Mucosa of rectum (tissue), 2 donors: Measurements from ENCODE around the gene GSTT2B.
"Not testable (repeated sequence)": the region's sequence is repeated elsewhere in the genome, so short reads cannot be mapped to it uniquely, and the experiment has no call there.

Source experiments
- H3K27ac ChIP-seq, 2 donors: one replicate each; pipeline ENCODE4 v1.7.0; 2013; ENCODE audit warnings: inconsistent platforms in 2 of 2, low read depth in 2 of 2, low read length in 2 of 2
- H3K27me3 ChIP-seq, 2 donors: one replicate each; pipeline ENCODE4 v1.7.0; 2013; ENCODE audit warnings: low read length in 2 of 2; ENCODE audit not compliant: control insufficient read depth in 2 of 2, insufficient read depth in 2 of 2
- H3K36me3 ChIP-seq, 2 donors: one replicate each; pipeline ENCODE4 v1.7.0; 2013; ENCODE audit warnings: low read length in 2 of 2; ENCODE audit not compliant: control insufficient read depth in 2 of 2, insufficient read depth in 2 of 2
- H3K4me1 ChIP-seq, 2 donors: one replicate each; pipeline ENCODE4 v1.7.0; 2013; ENCODE audit warnings: low read length in 2 of 2, mild to moderate bottlenecking in 1 of 2; ENCODE audit not compliant: control insufficient read depth in 2 of 2, insufficient read depth in 2 of 2
- H3K4me3 ChIP-seq, 2 donors: one replicate each; pipeline ENCODE4 v1.7.0; 2013; ENCODE audit warnings: low read length in 2 of 2
- H3K9ac ChIP-seq, 2 donors: one replicate each; pipeline ENCODE4 v1.7.0; 2013; ENCODE audit warnings: low read length in 2 of 2, low read depth in 1 of 2, mild to moderate bottlenecking in 1 of 2
- H3K9me3 ChIP-seq, 2 donors: one replicate each; pipeline ENCODE4 v1.7.0; 2013; ENCODE audit warnings: low read length in 2 of 2; ENCODE audit not compliant: control insufficient read depth in 2 of 2
- donor health status: healthy.
- donor health status: Normal muscosa, but diverticular disease.

Gene GSTT2B

DNA sequence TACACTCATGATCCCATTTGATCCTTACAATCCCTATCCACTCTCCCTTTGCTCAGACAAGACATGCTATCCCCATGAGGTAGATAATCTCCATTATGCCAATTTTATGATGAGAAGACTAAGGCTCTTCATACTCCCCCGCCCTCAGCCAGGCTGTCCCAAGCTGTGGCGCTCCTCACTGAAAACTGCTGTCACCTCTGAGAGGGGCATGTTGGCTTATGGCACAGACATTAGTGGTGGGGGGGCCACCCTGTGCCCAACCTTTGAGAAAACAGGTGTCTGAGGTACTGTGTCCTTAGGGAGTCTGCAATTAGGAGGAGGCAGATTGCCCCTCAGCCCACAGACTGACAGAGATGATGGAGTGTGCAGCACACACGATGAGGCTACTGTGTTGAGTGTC lies 8.1 kb upstream of the GSTT2B start:
- Histone ChIP-seq H3K27ac (no peak overlapping the region), H3K27me3 (no peaks in the 10 kb centered on the region), H3K4me3 (no peak overlapping the region), H3K4me1 (no peaks in the 10 kb centered on the region), H3K9me3 (no peaks in the 10 kb centered on the region), H3K9ac (no peak overlapping the region), H3K36me3 (peaks cover 29 to 30% of the 10 kb centered on the region in 2 donors)

DNA sequence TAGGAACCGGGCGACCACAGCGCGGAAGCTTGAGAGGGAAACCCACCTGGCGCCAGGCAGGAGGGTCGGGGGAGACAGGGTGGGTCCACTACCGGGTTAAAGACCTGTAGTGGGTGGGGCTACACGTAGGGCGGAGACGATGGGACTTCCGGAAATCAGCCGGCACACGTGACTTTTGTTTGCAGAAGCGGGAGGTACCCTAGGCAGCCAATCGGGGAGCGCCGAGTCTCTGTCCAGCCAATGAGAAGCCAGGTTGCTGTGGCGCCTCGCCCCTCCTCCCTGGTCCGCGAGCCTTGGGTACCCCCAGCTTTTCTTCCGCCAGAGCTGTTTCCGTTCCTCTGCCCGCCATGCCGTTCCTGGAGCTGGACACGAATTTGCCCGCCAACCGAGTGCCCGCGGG lies 5.6 kb upstream of the GSTT2B start, which contains the start of gene DDTL:
TSS of gene DDTL (plus strand) at position 321 of the 400 bp plus-strand sequence. CDS start at position 348, 27 bp downstream.
- H3K9me3 ChIP-seq, H3K27me3 ChIP-seq, H3K4me3 ChIP-seq, H3K4me1 ChIP-seq, H3K9ac ChIP-seq, H3K27ac ChIP-seq: not testable (repeated sequence)
- H3K36me3 ChIP-seq, result peaks cover 26% of the 10 kb centered on the region in 2 donors

DNA sequence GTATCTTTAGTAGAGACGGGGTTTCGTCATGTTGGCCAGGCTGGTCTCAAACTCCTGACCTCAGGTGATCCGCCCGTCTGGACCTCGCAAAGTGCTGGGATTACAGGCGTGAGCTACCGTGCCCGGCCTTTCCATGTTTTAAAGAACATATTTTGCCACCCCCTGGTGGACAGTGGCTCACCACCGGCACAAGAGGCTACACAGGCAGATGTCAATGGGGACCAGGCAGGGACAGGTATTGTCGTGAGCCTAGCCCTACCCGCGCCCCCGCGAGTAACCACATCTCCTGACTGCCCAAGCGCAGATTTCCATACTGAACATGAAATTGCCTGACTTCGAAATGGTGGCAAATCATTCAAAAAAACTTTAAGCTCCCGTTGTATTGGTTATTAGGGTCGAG lies 5.1 kb upstream of the GSTT2B start:
- not testable (repeated sequence) for H3K4me3 ChIP-seq, H3K9me3 ChIP-seq, H3K27ac ChIP-seq, H3K27me3 ChIP-seq, H3K9ac ChIP-seq, H3K4me1 ChIP-seq
- peaks cover 21% of the 10 kb centered on the region in 2 donors for H3K36me3 ChIP-seq

DNA sequence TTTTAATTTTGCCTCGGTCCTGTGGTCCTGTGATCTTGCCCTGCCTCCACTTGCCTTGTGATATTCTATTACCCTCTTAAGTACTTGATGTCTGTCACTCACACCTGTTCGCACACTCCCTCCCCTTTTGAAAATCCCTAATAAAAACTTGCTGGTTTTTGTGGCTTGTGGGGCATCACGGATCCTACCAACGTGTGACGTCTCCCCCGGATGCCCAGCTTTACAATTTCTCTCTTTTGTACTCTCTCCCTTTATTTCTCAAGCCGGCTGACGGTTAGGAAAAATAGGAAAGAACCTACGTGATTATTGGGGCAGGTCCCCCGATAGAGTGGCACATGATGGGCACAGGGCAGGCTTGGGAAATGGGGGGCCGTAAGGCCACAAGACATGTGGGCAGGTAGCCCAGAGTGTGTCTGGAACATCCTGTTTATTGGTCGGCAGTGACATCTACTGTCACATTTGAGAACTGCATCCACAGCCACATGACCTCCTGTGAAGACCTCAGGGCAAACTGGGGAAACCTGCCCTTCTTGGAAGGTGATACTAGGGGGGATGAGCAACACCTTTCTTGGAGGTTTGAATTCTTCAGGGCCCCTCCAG lies 4.6 kb downstream of the GSTT2B start:
- H3K4me3 ChIP-seq, H3K4me1 ChIP-seq, H3K9ac ChIP-seq, H3K36me3 ChIP-seq, H3K27ac ChIP-seq, H3K9me3 ChIP-seq, H3K27me3 ChIP-seq: not testable (repeated sequence)

DNA sequence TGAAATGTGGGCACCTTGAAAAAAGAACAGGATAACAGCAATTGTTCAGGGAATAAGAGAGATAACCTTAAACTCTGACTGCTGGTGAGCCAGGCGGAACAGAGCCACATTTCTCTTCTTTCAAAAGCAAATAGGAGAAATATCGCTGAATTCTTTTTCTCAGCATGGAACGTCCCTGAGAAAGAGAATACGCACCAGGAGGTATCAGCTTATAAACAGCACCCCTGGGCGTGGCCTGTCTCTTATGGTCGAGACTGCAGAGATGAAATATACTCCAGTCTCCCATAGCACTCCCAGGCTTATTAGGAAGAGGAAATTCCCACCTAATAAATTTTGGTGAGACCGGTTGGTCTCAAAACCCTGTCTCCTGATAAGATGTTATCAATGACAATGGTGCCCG lies 5.1 kb downstream of the GSTT2B start:
- not testable (repeated sequence) for H3K27me3 ChIP-seq, H3K27ac ChIP-seq, H3K4me3 ChIP-seq, H3K36me3 ChIP-seq, H3K9ac ChIP-seq, H3K9me3 ChIP-seq, H3K4me1 ChIP-seq

DNA sequence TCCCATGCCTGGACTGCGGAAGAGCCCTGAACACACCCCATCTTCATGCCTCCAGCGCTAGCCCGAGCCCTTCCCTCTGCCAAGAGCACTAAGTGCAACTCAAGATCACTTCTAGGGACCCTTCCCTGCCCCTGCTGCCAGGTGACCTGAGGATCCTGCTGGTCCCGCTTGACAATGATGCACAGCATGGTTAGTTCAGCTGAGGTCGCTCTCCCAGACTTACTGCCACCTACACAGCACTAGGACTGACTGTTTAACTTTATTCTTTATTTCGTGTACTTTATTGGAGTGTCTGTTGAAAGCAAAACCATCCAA lies 6.0 kb downstream of the GSTT2B start:
- H3K9me3 ChIP-seq, H3K9ac ChIP-seq, H3K4me3 ChIP-seq, H3K4me1 ChIP-seq, H3K36me3 ChIP-seq, H3K27ac ChIP-seq, H3K27me3 ChIP-seq: not testable (repeated sequence)

DNA sequence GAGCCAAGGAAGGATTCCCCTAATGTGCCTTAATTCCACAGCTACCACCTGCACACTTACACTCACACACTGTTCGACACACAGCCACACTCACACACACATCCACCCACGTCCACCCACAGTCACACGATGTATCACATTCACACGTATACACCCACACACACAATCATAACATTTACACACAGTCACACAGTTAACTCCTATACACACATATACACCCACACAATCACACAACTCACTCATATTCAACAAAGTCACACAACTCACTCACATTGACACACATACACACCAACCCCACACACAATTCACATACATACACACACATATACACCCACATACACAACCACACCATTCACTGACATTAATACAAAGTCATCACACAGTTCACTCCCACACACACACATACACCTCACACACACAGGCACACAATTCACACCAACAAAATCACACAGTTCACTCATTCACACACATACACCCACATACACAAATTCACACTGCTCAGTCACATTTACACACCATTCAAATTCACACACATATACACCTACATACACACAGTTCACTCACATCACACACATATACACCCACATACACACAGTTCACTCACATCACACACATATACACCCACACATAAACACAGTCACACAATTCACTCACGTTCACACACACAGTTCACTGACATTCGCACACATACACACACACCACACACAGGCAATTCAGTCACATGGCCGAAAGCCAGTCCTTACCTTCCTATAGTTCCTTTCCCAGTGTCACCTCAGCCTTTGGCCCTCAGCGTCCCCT lies 6.6 kb downstream of the GSTT2B start:
- H3K4me3 ChIP-seq, H3K9ac ChIP-seq, H3K27me3 ChIP-seq, H3K27ac ChIP-seq, H3K9me3 ChIP-seq, H3K36me3 ChIP-seq, H3K4me1 ChIP-seq: not testable (repeated sequence)

DNA sequence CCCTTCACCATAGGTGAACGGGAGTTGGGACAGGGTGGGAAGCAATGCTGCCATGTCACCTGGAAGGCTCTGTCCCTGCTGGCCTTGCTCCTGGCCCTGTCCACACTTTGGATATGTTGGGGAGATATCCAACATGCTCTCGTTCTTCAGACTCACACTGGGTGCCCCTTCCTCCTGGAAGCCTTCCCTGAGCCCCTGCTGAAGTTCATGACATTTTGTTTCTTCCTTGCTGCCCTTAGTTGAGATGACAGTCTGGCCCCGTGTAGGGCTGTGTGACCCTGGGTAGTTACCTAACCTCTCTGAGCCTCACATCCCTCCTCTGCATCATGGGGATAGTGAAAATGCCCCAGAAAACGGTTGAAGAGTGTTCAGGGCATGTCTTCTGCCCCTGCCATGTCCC lies 7.5 kb downstream of the GSTT2B start:
- H3K4me3 ChIP-seq, H3K27ac ChIP-seq: not testable (repeated sequence)

DNA sequence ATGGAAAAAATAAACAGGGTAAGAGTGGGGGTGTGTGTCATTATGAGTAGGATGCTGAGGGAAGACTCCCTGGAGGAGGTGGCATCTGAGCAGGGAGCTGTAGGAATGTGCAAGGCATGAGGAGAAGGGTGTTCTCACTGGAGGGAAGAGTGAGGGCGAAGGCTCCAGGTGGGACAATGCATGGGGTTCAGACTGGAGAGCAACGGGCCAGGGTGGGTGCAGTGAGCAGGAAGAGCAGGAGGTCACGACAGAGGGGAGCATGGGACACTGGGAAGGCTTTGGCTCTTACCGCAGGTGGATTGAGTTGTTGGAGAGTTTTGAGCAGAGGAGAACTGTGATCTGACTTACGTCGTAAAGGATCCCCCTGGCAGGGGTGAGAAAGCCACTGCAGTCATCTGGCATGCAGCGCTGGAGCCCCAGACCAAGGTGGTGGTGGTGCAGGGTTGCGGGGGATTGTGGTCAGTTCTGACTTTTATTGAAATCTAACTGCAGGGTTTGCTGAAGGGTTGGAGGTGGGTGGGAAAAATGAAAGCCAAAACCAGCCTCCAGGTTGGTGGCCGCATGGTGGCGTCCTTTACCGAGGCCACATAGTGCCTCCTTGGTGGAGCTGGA lies 8.1 kb downstream of the GSTT2B start:
- H3K27ac ChIP-seq, H3K36me3 ChIP-seq, H3K9ac ChIP-seq, H3K9me3 ChIP-seq, H3K27me3 ChIP-seq, H3K4me3 ChIP-seq, H3K4me1 ChIP-seq: not testable (repeated sequence)

More for the DNA sequence above, 7.5 kb downstream of the GSTT2B start:
- not testable (repeated sequence) for H3K9me3 ChIP-seq, H3K36me3 ChIP-seq, H3K27me3 ChIP-seq, H3K9ac ChIP-seq, H3K4me1 ChIP-seq

DNA sequence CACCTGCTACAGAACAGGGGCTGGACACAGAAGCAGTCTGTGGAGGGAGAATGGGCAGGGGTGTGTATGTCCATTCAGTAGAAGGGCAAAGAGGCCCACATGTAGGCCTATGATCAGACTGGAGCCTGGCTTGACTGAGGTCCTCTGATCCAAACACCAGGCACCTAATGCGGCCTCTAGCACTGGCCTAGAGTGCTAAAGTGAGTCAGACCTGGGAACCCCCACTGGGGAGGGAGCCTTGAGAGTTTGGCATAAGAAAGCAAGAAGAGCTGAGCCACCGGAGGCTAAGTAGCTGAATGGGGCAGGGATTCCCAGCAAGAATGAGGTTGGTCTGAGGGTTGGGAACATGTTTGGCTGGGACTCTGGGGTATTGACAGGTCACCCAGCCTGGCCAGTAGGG lies 9.6 kb downstream of the GSTT2B start:
- not testable (repeated sequence) for H3K27me3 ChIP-seq, H3K9me3 ChIP-seq, H3K4me3 ChIP-seq, H3K27ac ChIP-seq, H3K36me3 ChIP-seq, H3K9ac ChIP-seq, H3K4me1 ChIP-seq
